ENCODE results near the gene CTSW.

Gene CTSW

DNA sequence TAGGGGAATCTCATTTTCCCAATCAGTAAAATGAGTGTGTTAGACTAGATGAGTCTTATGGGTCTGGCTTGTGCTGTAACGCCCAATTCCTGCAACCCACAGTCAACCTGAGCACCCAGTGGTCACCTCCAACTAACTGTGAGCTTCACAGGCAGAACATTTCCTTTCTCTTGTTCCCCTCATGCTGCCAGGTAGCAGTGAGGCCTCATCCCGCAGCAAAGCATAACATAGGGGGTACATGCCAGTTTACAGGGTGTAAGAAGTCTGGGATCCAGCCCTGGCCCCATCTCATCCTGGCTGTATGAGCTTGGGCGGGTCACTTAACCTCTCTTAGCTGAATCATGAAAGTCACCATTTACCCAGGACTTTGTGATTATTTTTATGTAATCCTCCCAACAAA lies 10.7 kb upstream of the CTSW start:
- H3K9ac ChIP-seq (ENCODE audit: low read length in 2 of 2): no peak overlapping the region
- peaks cover 47% of the 10 kb centered on the region for H3K4me1 ChIP-seq (ENCODE audit: control insufficient read depth, insufficient read depth, low read length)
- H3K36me3 ChIP-seq (ENCODE audit: control insufficient read depth in 2 of 2, insufficient read depth in 2 of 2, low read length in 2 of 2): peaks cover 42 to 48% of the 10 kb centered on the region in 2 donors
- H3K4me3 ChIP-seq (ENCODE audit: low read length in 2 of 2): no peak overlapping the region
- no peaks in the 10 kb centered on the region for H3K9me3 ChIP-seq (ENCODE audit: control insufficient read depth in 2 of 2, low read length in 2 of 2)
- H3K27me3 ChIP-seq (ENCODE audit: control insufficient read depth in 1 of 2, insufficient read depth in 2 of 2, low read length in 2 of 2): no peaks in the 10 kb centered on the region
- peak overlapping the region; percentile 31 for H3K27ac ChIP-seq (ENCODE audit: low read length)

DNA sequence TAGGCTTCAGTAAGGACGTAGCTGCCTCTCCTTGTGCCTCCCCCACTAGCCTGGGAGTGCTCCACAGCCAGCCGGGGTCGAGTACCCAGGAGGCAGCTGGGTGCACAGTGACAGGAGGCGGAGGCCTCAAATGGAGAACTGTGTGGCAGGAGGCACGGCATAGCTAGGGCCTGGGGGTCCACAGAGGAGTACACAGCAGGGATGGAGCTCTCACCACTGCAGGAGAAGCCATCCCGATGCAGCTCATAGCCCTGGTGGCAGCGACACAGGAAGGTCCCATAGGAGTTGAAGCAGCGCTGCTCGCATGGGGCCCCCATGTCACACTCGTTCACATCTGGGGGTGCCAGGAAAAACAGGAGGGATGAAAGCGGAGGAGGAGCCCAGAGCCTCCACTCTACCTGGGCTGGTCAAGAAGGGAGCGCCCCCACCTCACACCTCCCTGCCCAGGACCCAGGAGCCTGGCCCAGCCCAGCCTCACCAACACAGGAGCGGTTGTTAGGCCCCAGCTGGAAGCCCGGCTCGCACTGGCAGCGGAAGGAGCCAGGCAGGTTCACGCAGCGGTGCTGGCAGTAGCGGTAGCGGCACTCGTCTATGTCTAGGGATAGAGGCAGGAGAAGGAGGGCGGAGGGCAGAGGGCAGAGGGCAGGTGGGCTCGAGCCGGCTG lies 9.9 kb upstream of the CTSW start:
- Histone ChIP-seq H3K9me3 (ENCODE audit: control insufficient read depth in 2 of 2, low read length in 2 of 2) (no peaks in the 10 kb centered on the region), H3K27me3 (ENCODE audit: control insufficient read depth in 1 of 2, insufficient read depth in 2 of 2, low read length in 2 of 2) (no peaks in the 10 kb centered on the region), H3K4me1 (ENCODE audit: control insufficient read depth, insufficient read depth, low read length) (peaks cover 44% of the 10 kb centered on the region), H3K27ac (ENCODE audit: low read length) (peak overlapping the region; percentile 89), H3K36me3 (ENCODE audit: control insufficient read depth in 2 of 2, insufficient read depth in 2 of 2, low read length in 2 of 2) (peaks cover 36 to 40% of the 10 kb centered on the region in 2 donors), H3K4me3 (ENCODE audit: low read length in 2 of 2) (no peak overlapping the region), H3K9ac (ENCODE audit: low read length in 2 of 2) (no peak overlapping the region)

DNA sequence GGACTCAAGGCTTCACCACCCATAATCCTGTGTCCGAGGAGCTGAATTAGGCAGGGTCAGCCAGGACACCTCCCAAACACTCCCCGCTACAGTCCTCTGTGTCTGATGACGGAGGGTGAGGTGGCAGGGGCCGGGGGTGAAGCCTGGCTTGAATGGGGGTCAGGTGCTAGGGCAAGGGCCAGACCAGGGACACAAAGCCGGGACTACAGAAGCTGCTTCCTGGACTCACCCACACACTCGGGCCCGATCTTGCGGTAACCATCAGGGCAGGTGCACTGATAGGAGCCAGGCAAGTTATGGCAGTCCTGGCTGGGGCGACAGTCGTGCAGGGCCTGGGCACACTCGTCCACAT lies 9.4 kb upstream of the CTSW start:
- Histone ChIP-seq H3K4me3 (ENCODE audit: low read length in 2 of 2) (peak overlapping the region in 1 of 2 donors; percentile 15), H3K36me3 (ENCODE audit: control insufficient read depth in 2 of 2, insufficient read depth in 2 of 2, low read length in 2 of 2) (peaks cover 31 to 35% of the 10 kb centered on the region in 2 donors), H3K27ac (ENCODE audit: low read length) (peak overlapping the region; percentile 89), H3K9ac (ENCODE audit: low read length in 2 of 2) (no peak overlapping the region), H3K27me3 (ENCODE audit: control insufficient read depth in 1 of 2, insufficient read depth in 2 of 2, low read length in 2 of 2) (no peaks in the 10 kb centered on the region), H3K9me3 (ENCODE audit: control insufficient read depth in 2 of 2, low read length in 2 of 2) (no peaks in the 10 kb centered on the region), H3K4me1 (ENCODE audit: control insufficient read depth, insufficient read depth, low read length) (peaks cover 44% of the 10 kb centered on the region)

- peak overlapping the region; percentile 73 to 88 for H3K4me3 ChIP-seq (ENCODE audit: low read length in 2 of 2)
- peaks cover 44% of the 10 kb centered on the region for H3K4me1 ChIP-seq (ENCODE audit: control insufficient read depth, insufficient read depth, low read length)
- H3K27ac ChIP-seq (ENCODE audit: low read length): peak overlapping the region; percentile 89
- peaks cover 28% of the 10 kb centered on the region in 2 donors for H3K36me3 ChIP-seq (ENCODE audit: control insufficient read depth in 2 of 2, insufficient read depth in 2 of 2, low read length in 2 of 2)
- H3K9ac ChIP-seq (ENCODE audit: low read length in 2 of 2): peak overlapping the region; percentile 88 to 89
- no peaks in the 10 kb centered on the region for H3K9me3 ChIP-seq (ENCODE audit: control insufficient read depth in 2 of 2, low read length in 2 of 2)
- H3K27me3 ChIP-seq (ENCODE audit: control insufficient read depth in 1 of 2, insufficient read depth in 2 of 2, low read length in 2 of 2): no peaks in the 10 kb centered on the region
These were observed 8.6 kb upstream of the CTSW start for GRCh38 chr11:65870706-65871681.

GRCh38 chr11:65871811-65872548 lies 7.7 kb upstream of the CTSW start:
- Histone ChIP-seq H3K27me3 (ENCODE audit: control insufficient read depth in 1 of 2, insufficient read depth in 2 of 2, low read length in 2 of 2) (no peaks in the 10 kb centered on the region), H3K9me3 (ENCODE audit: control insufficient read depth in 2 of 2, low read length in 2 of 2) (no peaks in the 10 kb centered on the region), H3K4me1 (ENCODE audit: control insufficient read depth, insufficient read depth, low read length) (peaks cover 44% of the 10 kb centered on the region), H3K4me3 (ENCODE audit: low read length in 2 of 2) (peak overlapping the region; percentile 73 to 88), H3K27ac (ENCODE audit: low read length) (peak overlapping the region; percentile 89), H3K9ac (ENCODE audit: low read length in 2 of 2) (peak overlapping the region; percentile 88 to 89), H3K36me3 (ENCODE audit: control insufficient read depth in 2 of 2, insufficient read depth in 2 of 2, low read length in 2 of 2) (peaks cover 23 to 25% of the 10 kb centered on the region in 2 donors)

- peaks cover 44% of the 10 kb centered on the region for H3K4me1 ChIP-seq (ENCODE audit: control insufficient read depth, insufficient read depth, low read length)
- H3K4me3 ChIP-seq (ENCODE audit: low read length in 2 of 2): peak within 1 kb of the TSS; percentile 77 to 88
- no peaks in the 10 kb centered on the region for H3K9me3 ChIP-seq (ENCODE audit: control insufficient read depth in 2 of 2, low read length in 2 of 2)
- H3K36me3 ChIP-seq (ENCODE audit: control insufficient read depth in 2 of 2, insufficient read depth in 2 of 2, low read length in 2 of 2): peaks cover 20% of the 10 kb centered on the region in 2 donors
- H3K27ac ChIP-seq (ENCODE audit: low read length): peak within 1 kb of the TSS; percentile 89
- H3K9ac ChIP-seq (ENCODE audit: low read length in 2 of 2): peak within 1 kb of the TSS; percentile 88 to 89
- no peaks in the 10 kb centered on the region for H3K27me3 ChIP-seq (ENCODE audit: control insufficient read depth in 1 of 2, insufficient read depth in 2 of 2, low read length in 2 of 2)
These were observed 6.9 kb upstream of the CTSW start, which contains the start of gene EFEMP2 for GRCh38 chr11:65872586-65873317. EFEMP2 (minus strand) TSS chr11:65872800; CDS start chr11:65872354, 446 bp downstream.

DNA sequence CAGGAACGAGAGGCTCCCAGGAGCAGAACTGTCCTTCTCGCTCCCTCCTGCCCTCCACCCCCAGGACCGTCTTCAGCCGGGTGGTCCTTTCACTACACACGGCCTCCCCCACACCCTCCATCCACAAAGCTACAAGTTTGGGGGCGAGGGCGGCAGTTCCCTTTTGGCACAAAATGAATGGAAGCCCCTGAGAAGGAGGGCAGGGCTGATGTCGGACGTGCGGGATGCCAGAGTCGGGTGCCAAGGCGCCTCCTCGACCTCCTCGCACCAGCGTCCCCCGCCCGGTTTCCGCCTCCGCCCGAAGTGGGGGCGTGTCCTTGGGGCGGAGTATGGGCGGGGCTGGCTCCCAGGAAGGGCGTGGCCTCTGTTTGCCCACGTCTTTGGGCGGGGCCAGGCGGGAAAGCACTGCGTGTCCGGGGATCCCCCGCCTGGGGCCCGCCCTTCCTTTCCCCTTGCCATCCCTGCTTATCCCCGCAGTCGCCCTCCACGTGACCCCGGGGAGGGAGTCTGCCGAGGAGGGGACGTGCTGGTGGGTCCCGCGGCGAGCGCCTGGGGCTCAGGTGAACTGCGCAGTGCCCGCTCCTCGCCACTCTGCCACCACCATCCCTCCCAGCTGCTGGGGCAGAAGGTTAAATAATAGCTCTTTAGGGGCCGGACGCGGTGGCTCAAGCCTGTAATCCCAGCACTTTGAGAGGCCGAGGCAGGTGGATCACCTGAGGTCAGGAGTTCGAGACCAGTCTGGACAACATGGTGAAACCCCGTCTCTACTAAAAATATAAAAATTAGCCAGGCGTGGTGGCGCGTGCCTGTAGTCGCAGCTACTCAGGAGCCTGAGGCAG lies 6.1 kb upstream of the CTSW start:
- peak overlapping the region; percentile 74 to 89 for H3K9ac ChIP-seq (ENCODE audit: low read length in 2 of 2)
- peaks cover 14 to 16% of the 10 kb centered on the region in 2 donors for H3K36me3 ChIP-seq (ENCODE audit: control insufficient read depth in 2 of 2, insufficient read depth in 2 of 2, low read length in 2 of 2)
- H3K9me3 ChIP-seq (ENCODE audit: control insufficient read depth in 2 of 2, low read length in 2 of 2): no peaks in the 10 kb centered on the region
- no peaks in the 10 kb centered on the region for H3K27me3 ChIP-seq (ENCODE audit: control insufficient read depth in 1 of 2, insufficient read depth in 2 of 2, low read length in 2 of 2)
- peak overlapping the region; percentile 77 to 88 for H3K4me3 ChIP-seq (ENCODE audit: low read length in 2 of 2)
- peaks cover 39% of the 10 kb centered on the region for H3K4me1 ChIP-seq (ENCODE audit: control insufficient read depth, insufficient read depth, low read length)
- peak overlapping the region; percentile 89 for H3K27ac ChIP-seq (ENCODE audit: low read length)

DNA sequence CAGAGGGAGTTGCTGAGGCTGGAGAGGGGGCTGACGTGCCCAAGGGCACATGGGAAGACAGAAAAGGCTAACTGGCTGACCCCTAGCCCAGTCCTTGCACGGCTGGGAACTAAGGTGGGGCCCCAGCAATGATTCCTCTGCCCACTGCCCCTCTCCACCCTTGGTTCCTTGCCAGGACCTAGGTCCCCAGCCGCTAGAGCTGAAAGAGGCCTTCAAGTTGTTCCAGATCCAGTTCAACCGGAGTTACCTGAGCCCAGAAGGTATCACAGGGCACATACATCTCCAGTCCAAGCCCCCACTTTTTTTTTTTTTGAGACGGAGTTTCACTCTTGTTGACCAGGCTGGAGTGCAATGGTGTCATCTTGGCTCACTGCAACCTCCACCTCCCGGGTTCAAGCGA lies 390 bp downstream of the CTSW start:
- Histone ChIP-seq H3K4me3 (ENCODE audit: low read length in 2 of 2) (no peak overlapping the region), H3K9ac (ENCODE audit: low read length in 2 of 2) (no peak overlapping the region), H3K9me3 (ENCODE audit: control insufficient read depth in 2 of 2, low read length in 2 of 2) (no peaks in the 10 kb centered on the region), H3K27ac (ENCODE audit: low read length) (no peak overlapping the region), H3K4me1 (ENCODE audit: control insufficient read depth, insufficient read depth, low read length) (peaks cover 10% of the 10 kb centered on the region), H3K36me3 (ENCODE audit: control insufficient read depth in 2 of 2, insufficient read depth in 2 of 2, low read length in 2 of 2) (peaks cover 14 to 16% of the 10 kb centered on the region in 2 donors), H3K27me3 (ENCODE audit: control insufficient read depth in 1 of 2, insufficient read depth in 2 of 2, low read length in 2 of 2) (no peaks in the 10 kb centered on the region)

DNA sequence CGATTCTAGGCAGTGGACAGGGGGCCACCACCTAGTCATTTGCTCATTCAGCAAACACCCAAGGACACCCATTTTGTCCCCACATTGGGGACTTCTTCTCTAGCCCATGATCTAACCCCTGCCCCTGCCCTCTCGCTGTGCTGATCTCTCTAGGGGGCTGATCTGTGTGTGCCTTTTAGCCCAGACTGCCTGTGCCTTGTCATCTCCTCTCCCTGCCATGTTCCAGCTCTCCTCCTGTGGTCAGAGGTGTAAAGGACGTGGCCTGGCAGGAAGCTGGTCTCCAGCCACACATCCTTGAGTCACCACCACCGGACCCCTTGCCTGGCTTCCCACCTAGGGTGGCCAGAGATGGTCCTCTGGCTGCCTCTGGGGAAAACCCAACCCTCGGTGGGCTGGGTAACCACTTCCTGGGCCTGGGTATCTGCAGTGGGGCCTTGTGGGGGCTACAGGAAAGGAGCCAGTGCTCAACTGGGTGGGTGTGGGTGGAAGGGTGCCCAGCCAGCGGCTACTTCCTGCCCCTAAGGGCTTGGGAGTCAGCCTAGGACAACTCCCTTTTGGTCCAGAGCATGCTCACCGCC lies 1.3 kb downstream of the CTSW start:
- no peak overlapping the region for H3K27ac ChIP-seq (ENCODE audit: low read length)
- no peak overlapping the region for H3K4me3 ChIP-seq (ENCODE audit: low read length in 2 of 2)
- no peak overlapping the region for H3K9ac ChIP-seq (ENCODE audit: low read length in 2 of 2)
- peaks cover 14% of the 10 kb centered on the region for H3K4me1 ChIP-seq (ENCODE audit: control insufficient read depth, insufficient read depth, low read length)
- H3K27me3 ChIP-seq (ENCODE audit: control insufficient read depth in 1 of 2, insufficient read depth in 2 of 2, low read length in 2 of 2): no peaks in the 10 kb centered on the region
- H3K36me3 ChIP-seq (ENCODE audit: control insufficient read depth in 2 of 2, insufficient read depth in 2 of 2, low read length in 2 of 2): peaks cover 14 to 19% of the 10 kb centered on the region in 2 donors
- no peaks in the 10 kb centered on the region for H3K9me3 ChIP-seq (ENCODE audit: control insufficient read depth in 2 of 2, low read length in 2 of 2)
